K562 (cell line): ENCODE measurements around the gene SLC16A4. TPM values are rescaled to one million over a fixed set of nuclear protein-coding genes. Genes with fewer than 3 reads are reported as not detected.

Source experiments
- CGGBP1 ChIP-seq: fragments of 250-450 bp; sonication (Bioruptor Pico); IDR thresholded peaks from 2 replicates; pipeline ENCODE4 v1.9.0; 2021; ENCODE audit warnings: mild to moderate bottlenecking
- CHD2 ChIP-seq: IDR thresholded peaks from 2 replicates; pipeline ENCODE4 v1.6.1; 2011; ENCODE audit warnings: low read depth, low read length
- CREB5 ChIP-seq: fragments of 250-450 bp; sonication (Bioruptor Pico); IDR thresholded peaks from 2 replicates; pipeline ENCODE4 v1.5.0; 2020; ENCODE audit warnings: mild to moderate bottlenecking
- E2F6 ChIP-seq, 2 experiments: IDR thresholded peaks; 2 replicates each; pipeline ENCODE4 v1.6.1; 2011; ENCODE audit warnings: borderline replicate concordance in 1 of 2, control low read depth in 1 of 2, low read depth in 1 of 2, low read length in 1 of 2, mild to moderate bottlenecking in 1 of 2, mixed read lengths in 1 of 2, moderate library complexity in 1 of 2; ENCODE audit not compliant: insufficient read depth in 1 of 2, insufficient read length in 1 of 2, poor library complexity in 1 of 2, severe bottlenecking in 1 of 2; ENCODE audit errors: extremely low read depth in 1 of 2
- EGR1 ChIP-seq: fragments of 450-650 bp; conservative IDR thresholded peaks from 2 replicates; pipeline ENCODE4 v1.6.1; 2017; ENCODE audit warnings: mild to moderate bottlenecking
- FOSL1 ChIP-seq: fragments of 200-800 bp; sonication (Bioruptor generic); conservative IDR thresholded peaks from 2 replicates; pipeline ENCODE4 v1.6.1; 2016; ENCODE audit warnings: missing genetic modification characterization, missing compliant biosample characterization
- GATAD2A ChIP-seq: fragments of 450-650 bp; IDR thresholded peaks from 2 replicates; pipeline ENCODE4 v1.6.1; 2017
- KDM1A ChIP-seq, 2 experiments: fragments of 450-650 bp; IDR thresholded peaks; 2 replicates each; pipeline ENCODE4 v1.6.1; 2016; ENCODE audit warnings: mild to moderate bottlenecking in 2 of 2
- LCOR ChIP-seq: sonication (generic); formaldehyde crosslinking; IDR thresholded peaks from 2 replicates; pipeline ENCODE4 v1.8.0; 2022; ENCODE audit warnings: mild to moderate bottlenecking, missing genetic modification reagents
- MTA2 ChIP-seq: fragments of 450-650 bp; IDR thresholded peaks from 2 replicates; pipeline ENCODE4 v1.6.1; 2016; ENCODE audit warnings: low read depth
- NR2C1 ChIP-seq, 2 experiments: fragments of 450-650 bp; IDR thresholded peaks; 2 replicates each; pipeline ENCODE4 v1.6.1; 2017; ENCODE audit warnings: mild to moderate bottlenecking in 2 of 2, antibody characterized with exemption in 1 of 2, inconsistent platforms in 1 of 2, missing compliant biosample characterization in 1 of 2, missing genetic modification characterization in 1 of 2
- NR2C2 ChIP-seq, 2 experiments: fragments of 200-800 bp in 1 of 2; sonication (Bioruptor generic) in 1 of 2; sonication (generic) in 1 of 2; formaldehyde crosslinking in 1 of 2; IDR thresholded peaks; 2 replicates each; pipeline versions ENCODE4 v1.6.1 to v1.8.0; 2016 to 2022; ENCODE audit warnings: mild to moderate bottlenecking in 1 of 2, missing compliant biosample characterization in 1 of 2, missing genetic modification characterization in 1 of 2, missing genetic modification reagents in 1 of 2
- PKNOX1 ChIP-seq: fragments of 450-650 bp; IDR thresholded peaks from 2 replicates; pipeline ENCODE4 v1.6.1; 2016
- PTTG1 ChIP-seq: fragments of 450-650 bp; IDR thresholded peaks from 2 replicates; pipeline ENCODE4 v1.6.1; 2016; ENCODE audit warnings: low read depth, mild to moderate bottlenecking, missing genetic modification characterization, missing compliant biosample characterization
- SMAD4 ChIP-seq: fragments of 250-450 bp; sonication (Bioruptor Pico); conservative IDR thresholded peaks from 2 replicates; pipeline ENCODE4 v1.8.0; 2021; ENCODE audit warnings: inconsistent platforms, mild to moderate bottlenecking, moderate library complexity
- SP1 ChIP-seq: sonication (generic); formaldehyde crosslinking; IDR thresholded peaks from 2 replicates; pipeline ENCODE4 v1.8.1; 2022; ENCODE audit warnings: mild to moderate bottlenecking, missing genetic modification reagents
- STAT5B ChIP-seq: fragments of 250-450 bp; sonication (Bioruptor Pico); IDR thresholded peaks from 2 replicates; pipeline ENCODE4 v1.8.0; 2021; ENCODE audit warnings: mild to moderate bottlenecking, inconsistent platforms
- TCF3 ChIP-seq: sonication (generic); formaldehyde crosslinking; IDR thresholded peaks from 2 replicates; pipeline ENCODE4 v1.4.0; 2020; ENCODE audit warnings: mild to moderate bottlenecking, missing genetic modification reagents
- TEAD1 ChIP-seq, 2 experiments: fragments of 450-650 bp in 1 of 2; sonication (generic) in 1 of 2; formaldehyde crosslinking; IDR thresholded peaks; 2 replicates each; pipeline versions ENCODE4 v1.4.0 to v1.8.0; 2020 to 2022; ENCODE audit warnings: mild to moderate bottlenecking in 2 of 2, missing genetic modification reagents in 1 of 2
- TEAD4 ChIP-seq, 2 experiments: sonication (generic) in 1 of 2; formaldehyde crosslinking in 1 of 2; IDR thresholded peaks; 2 replicates each; pipeline versions ENCODE4 v1.6.1 to v1.8.0; 2012 to 2022; ENCODE audit warnings: borderline replicate concordance in 1 of 2, inconsistent platforms in 1 of 2, low read length in 1 of 2, mild to moderate bottlenecking in 1 of 2, missing genetic modification reagents in 1 of 2
- ZNF3 ChIP-seq: fragments of 250-450 bp; sonication (Bioruptor Pico); IDR thresholded peaks from 2 replicates; pipeline ENCODE4 v1.5.0; 2021; ENCODE audit warnings: mild to moderate bottlenecking, moderate library complexity
- polyA plus RNA-seq, 8 experiments: library from polyadenylated mRNA; depleted of rRNA in 4 of 8; stranded (reverse) in 5 of 8; unstranded in 3 of 8; fragments of >200 nt; fragmentation: Nextera tagmentation in 2 of 8; fragmentation: Illumina TruSeq in 1 of 8; extraction: Ambion mirVana in 2 of 8; extraction: Trizol in 1 of 8; gene quantifications; 2 replicates each; pipeline versions ENCODE4 v1.2.1 to v1.2.3, GENCODE V29; 2011 to 2014; ENCODE audit warnings: inconsistent platforms in 1 of 8, missing spikeins in 1 of 8
- total RNA-seq, 7 experiments: library from RNA; depleted of rRNA in 6 of 7; stranded (reverse); fragments of >200 nt in 6 of 7; fragmentation: Illumina TruSeq in 2 of 7; extraction: Trizol in 2 of 7; gene quantifications; 2 replicates each; pipeline versions ENCODE4 v1.2.1 to v1.2.3, GENCODE V29; 2011 to 2021; ENCODE audit warnings: low replicate concordance in 1 of 7

The SLC16A4 gene
- total and polyA plus RNA-seq, 9 of the 15 experiments (the other 6 are each of a cell fraction or from before 2014, with no cell fraction given) = 0.04 to 0.31 (median 0.18) TPM; not detected in 1

GRCh38 chr1:110403805-110404204 is 13.0 kb upstream of the SLC16A4 start (continued):
- TF ChIP-seq CREB5 (CRISPR knock-in tag) = no peak
- peak; percentile 60 for TF ChIP-seq PKNOX1
- TF ChIP-seq PTTG1 (tag) = no peak
- peak; percentile 53; the same call in 1 of the 2 replicates for TF ChIP-seq FOSL1
- TF ChIP-seq TEAD1 (CRISPR knock-in tag; IDR thresholded peaks at IDR 0.05) = peak in 1 of 2 experiments; percentile 31; a peak in 1 of 4 replicates
- TF ChIP-seq SMAD4 (CRISPR knock-in tag) = no peak
- peak; percentile 28; the same call in 1 of the 2 replicates for TF ChIP-seq MTA2
- TF ChIP-seq ZNF3 (CRISPR knock-in tag) = no peak
- no peak for TF ChIP-seq EGR1
- no peak for TF ChIP-seq STAT5B (CRISPR knock-in tag)
- TF ChIP-seq NR2C1 (IDR thresholded peaks at IDR 0.05) = 0 out of 2 replicates have a peak, but pooled peaks have one; percentile 35
- TF ChIP-seq NR2C1 (tag; IDR thresholded peaks at IDR 0.05) = peak; percentile 86
- TF ChIP-seq SP1 = no peak
- TF ChIP-seq GATAD2A = no peak
- TF ChIP-seq E2F6 (IDR thresholded peaks at IDR 0.05; ENCODE audit: borderline replicate concordance in 1 of 2, extremely low read depth in 1 of 2, insufficient read depth in 1 of 2, insufficient read length in 1 of 2, low read depth in 1 of 2, low read length in 1 of 2, poor library complexity in 1 of 2, severe bottlenecking in 1 of 2) = no peak
- no peak for TF ChIP-seq NR2C2 (CRISPR knock-in tag; IDR thresholded peaks at IDR 0.05)
- peak; percentile 57; the same call in 1 of the 2 replicates for TF ChIP-seq NR2C2 (tag; IDR thresholded peaks at IDR 0.05)
- peak; percentile 45 for TF ChIP-seq TCF3 (CRISPR knock-in tag)
- peak; percentile 72 for TF ChIP-seq TEAD4 (IDR thresholded peaks at IDR 0.05; ENCODE audit: low read length)
- no peak for TF ChIP-seq TEAD4 (CRISPR knock-in tag; IDR thresholded peaks at IDR 0.05; ENCODE audit: borderline replicate concordance)
- 0 out of 4 replicates have a peak, but pooled peaks of 1 of the 2 experiments have one; percentile 16 for TF ChIP-seq KDM1A (IDR thresholded peaks at IDR 0.05)
- TF ChIP-seq CGGBP1 = no peak
- TF ChIP-seq CHD2 = no peak
- no peak for TF ChIP-seq LCOR (CRISPR knock-in tag)
